Stimulated activated CD8-positive, alpha-beta memory T cell treated with anti-CD3 and anti-CD28 coated beads, Interleukin-12 subunit alpha, Interleukin-12 subunit beta, amount 100 ng/mL, for 24 hours (primary cell): Measurements from ENCODE around the gene GATAD1.
"Not testable (repeated sequence)": the region's sequence is repeated elsewhere in the genome, so short reads cannot be mapped to it uniquely, and the experiment has no call there.

Experiments used
- DNase-seq: peaks from one replicate; pipeline ENCODE4 v3.0.0-alpha.2; 2020; ENCODE audit errors: extremely low read depth

Gene GATAD1

DNA sequence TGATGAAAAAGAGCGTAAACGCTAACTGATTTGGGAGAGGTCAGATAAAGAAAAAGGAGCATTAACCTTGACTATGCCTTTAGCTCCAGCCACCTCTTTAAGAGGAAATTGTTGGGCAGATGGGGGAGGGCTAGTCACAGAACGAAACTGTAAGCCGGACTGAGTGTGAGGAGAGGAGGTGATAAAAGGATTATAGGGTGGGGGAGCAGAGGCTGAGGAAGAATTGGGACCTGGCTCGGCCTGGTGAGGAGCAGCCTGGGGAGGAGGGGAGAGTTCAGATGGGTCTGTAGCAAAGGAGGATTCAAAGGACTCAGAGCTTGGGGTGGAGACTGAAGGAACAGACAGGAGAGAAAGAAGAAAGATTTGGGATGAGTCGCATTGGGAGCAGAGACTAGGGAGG is 36.3 kb downstream of the GATAD1 start:
- not testable (repeated sequence) for DNase-seq

DNA sequence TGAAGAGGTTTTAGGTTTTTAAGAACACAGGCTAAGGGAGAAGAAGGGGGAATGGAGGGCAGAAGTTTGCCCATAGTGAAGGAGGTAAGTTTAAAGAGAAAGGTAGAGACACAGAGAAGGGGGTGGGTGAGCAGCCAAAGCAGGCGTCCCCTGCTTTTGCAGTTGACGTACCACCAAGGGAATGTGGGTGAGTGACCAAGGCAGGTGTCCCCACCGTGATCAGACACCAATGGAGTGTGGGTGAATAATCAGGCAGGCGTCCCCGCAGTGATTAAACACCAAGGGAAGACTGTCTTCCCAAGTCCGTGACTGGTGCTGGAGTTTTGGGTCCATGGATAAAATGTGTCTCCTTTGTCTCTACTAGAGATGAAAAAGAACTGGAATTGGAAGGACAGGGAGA is 36.9 kb downstream of the GATAD1 start:
- DNase-seq, result not testable (repeated sequence)

DNA sequence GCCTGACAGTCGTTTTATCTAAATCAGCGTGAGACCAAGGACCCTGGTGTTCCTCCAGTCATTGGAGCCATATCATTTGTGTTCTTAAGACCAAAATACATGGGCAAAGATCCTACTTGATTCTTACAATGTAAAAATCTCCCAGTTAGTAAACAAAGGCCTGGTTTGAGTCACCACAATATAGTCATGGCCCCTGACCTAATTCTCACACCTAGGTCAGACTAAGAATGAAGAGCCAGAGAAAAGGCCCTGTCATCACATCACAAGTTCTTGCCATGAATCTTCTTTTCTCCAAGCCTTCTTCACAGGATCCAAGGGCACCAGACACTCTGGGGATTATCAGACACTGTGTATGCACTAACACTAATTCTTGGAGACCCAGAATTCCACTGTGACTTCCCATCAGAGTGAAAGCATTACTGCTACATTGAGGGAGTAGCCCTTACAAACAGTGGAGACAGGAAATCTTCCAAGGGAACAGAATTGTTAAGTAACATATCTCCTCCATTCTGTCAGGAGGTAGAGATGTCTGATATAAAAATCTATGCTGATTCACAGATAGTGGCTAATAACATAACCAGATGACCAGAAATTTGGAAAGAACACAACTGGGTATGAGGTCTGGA is 38.1 kb downstream of the GATAD1 start:
- DNase-seq, result no peak

DNA sequence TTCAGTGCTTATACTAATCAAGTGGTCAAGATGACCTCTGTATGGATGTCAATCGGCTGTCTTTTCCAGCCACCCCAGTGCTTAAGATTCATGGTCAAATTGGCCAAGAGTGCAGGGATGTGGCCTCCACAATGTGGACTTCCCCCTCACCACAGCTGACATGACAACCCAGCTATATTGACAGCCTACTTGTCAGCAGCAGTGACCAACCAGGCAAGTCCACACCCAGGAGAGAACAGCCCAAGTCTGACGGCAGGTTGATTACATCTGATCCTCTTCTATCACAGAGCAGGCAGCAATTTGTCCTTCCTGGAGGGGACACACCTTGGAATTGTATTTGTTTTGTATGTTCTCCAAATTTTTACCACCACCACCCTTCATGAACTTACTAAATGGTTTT is 38.7 kb downstream of the GATAD1 start:
- no peak for DNase-seq

DNA sequence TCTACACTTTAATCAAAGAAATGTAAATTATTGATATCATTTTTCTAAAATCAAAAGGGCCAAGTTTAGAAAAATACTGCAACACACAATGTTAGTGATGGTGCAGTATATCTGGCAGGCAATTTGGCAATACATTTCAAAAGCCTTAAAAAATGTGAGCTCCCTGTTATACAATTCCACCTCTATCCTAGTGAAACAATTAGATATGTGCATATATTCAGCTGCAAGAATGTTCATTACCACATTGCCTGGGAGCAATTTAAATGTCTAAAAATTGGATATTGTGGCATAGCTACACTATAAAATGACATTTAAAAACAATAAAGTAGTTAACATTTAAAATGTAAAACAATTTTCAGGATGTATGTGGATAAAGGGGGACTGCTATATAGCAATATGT is 40.5 kb downstream of the GATAD1 start:
- no peak for DNase-seq

DNA sequence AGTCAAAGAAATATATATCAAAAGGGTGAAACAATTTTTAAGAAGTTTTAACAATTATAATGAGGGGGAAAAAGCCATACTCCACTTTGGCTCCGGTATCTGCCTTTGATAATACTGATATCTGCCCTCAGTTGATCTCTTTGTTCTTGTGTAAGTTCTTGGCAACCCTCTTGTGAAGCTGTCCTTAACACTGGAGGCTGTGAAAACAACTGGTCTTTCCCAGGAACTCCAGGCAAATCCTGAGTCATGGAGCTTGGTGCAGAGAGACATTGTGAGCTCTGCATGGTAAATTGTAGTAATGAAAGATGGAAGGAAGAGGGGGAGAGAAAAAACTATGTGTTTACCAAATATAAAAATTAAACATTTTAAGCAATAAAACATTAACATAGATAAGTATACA is 42.4 kb downstream of the GATAD1 start:
- DNase-seq, result no peak

DNA sequence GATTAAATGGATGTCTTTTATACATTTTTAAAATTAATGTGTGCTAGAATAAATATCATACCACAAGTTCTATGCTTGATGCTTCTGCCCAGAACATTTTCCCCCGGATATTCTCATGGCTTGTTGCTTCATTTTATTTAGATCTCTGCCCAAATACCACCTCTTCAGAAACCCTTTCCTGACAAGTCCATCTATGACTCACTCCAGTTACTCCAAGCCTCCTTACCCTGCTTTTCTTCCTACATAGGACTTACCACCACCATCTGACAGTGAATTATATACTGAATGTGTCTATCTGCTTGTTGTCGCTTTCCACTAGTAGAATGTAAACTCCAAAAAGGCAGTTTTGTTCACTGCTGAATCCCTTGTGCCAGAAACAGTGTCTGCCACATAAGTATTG is 49.6 kb downstream of the GATAD1 start:
- DNase-seq, result no peak

DNA sequence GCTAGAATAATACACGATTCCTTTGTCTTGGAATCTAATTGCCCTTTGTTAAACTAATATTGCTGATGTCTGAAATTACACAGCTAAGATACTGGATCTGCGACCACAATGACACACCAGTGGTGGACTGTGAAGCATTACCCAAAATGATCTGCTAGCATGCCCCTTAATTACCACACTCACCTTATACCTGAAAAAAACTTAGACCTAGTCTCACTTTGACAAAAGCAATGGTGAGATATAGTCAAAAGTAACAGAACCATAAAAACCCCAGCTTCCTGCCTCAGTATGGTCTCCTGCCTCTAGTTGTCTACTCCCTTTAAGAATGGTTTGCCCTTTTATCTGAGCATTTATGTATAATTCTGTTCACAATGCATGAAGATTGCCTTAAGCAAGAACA is 51.3 kb downstream of the GATAD1 start:
- no peak for DNase-seq

DNA sequence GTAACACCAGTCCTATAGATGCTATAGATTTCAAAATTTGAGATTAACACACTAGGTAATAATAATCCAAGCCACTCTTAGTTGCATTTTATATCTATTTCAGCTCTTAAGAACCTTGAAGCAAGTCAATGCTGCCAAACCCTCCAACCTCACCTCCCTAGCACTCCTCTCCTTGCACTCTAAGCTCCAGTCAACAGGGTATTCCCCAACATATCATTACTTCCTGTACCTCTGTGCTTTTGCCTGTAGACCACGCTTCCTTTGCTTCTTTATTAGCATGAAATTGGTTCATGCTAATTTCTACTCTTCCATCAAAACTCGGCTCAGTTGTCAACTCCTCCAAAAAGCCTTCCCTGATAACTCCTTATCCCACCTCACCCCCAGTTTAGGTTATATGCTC is 56.5 kb downstream of the GATAD1 start:
- no peak for DNase-seq

DNA sequence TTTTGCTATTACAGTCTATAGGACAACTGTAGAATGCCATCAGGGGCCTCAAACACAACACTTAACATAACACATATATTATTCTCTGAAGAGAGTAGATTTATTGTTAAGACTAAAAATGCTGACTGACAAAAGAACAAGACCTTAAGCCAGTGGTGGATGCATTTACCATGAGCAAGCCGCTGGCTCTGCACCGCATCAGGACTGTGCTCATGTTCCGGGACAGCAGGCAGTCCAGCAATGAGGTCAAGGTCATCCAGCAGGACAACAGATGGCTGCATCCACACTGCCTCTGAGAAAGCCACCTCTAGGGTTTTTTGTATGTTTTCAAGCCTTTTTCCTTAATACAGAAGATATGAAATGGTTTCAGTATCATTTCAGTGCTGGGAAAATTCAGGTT is 57.3 kb downstream of the GATAD1 start:
- no peak for DNase-seq

DNA sequence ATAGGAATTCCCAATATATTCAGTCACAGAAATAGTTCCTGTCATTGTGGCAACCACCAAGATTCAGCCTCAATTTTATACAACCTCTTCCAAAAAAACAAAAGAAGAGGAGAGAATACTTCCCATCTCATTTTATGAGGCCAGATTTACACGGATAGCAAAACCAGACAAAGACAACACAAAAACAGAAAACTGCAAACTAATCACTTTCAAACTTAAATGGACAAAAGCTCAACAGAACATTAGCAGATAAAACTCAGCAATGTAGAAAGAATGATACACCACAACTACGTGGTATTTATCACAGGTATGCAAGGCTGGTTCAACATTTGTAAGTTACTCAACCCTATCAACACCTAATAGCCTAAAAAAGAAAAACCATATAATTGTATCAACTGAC is 59.1 kb downstream of the GATAD1 start:
- DNase-seq, result no peak

DNA sequence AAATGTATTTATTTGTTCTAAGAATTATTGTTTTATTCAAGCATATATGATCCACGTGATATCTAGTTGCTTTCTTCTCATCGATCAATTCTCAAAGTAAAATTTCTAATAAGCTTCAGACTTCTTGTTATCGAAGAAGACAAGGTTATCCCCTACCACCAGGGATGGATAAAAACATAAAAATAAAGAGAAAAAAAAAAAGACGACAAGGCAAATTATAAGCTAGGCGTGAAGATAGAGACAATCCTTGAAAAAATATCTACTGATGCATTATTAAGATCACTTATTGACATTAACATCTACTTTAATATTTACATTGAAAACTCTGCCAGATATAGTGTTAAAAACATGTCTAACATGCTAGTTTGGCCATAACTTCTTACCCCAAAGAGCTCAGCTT is 61.7 kb downstream of the GATAD1 start:
- no peak for DNase-seq
